NOMO-1 (cell line): Measurements from ENCODE around the gene FDCSP.
"Not testable (repeated sequence)": the region's sequence is repeated elsewhere in the genome, so short reads cannot be mapped to it uniquely, and the experiment has no call there.

Experiments
- DNase-seq, 2 experiments: peaks; one replicate each; lab custom pipeline; 2025; ENCODE audit not compliant: unreplicated experiment in 2 of 2; lab: John Stamatoyannopoulos, UW

FDCSP gene

DNA sequence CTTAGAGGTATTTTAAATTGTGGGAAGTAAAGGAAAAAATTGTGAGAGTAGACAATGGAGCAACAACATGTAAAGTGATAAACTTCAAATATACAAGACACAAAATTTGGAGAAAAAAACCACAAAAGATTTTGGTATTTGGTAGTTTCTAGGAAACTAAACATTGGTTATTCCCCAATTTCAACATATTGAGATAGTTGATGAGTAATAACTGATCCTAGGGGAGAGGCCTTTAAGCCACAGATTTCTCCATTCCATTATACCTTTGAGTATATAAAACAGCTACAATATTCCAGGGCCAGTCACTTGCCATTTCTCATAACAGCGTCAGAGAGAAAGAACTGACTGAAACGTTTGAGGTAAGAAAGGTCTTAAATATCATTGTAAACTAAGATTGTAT lies at the start of gene FDCSP:
Gene FDCSP (plus strand): TSS at position 301 of the 400 bp plus-strand sequence. CDS start 5,071 bp downstream, outside the sequence.
- DNase-seq: no peak

- no peak for DNase-seq
Measured at GRCh38 chr4:70177090-70177489, 48.8 kb upstream of the FDCSP start.

DNA sequence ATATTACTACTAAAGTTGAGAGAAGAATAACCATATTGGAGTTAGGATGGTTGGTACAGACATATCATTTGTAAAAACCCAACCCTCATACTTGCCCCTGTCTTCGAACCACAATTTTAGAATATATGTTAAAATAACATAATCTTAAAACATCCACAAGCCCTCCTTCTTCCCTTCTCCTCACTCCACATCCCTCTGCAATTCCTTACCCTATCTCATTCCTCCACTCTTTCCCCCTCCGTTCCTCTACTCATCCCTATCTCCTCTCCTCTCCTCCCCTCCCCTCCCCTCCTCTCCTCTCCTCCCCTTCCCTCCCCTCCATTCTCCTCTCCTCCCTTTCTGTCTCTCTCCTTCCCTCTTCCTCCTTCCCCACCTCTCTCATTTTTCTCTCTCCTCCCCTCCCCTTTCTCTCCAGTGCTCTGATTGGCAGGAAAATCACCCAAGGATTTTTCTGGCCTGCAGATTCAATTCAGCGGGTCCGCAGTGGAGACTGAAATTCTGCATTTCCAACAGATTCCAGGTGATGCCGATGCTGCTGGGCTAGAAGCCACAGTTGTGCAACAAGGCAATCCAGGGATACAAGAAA lies 47.8 kb upstream of the FDCSP start:
- DNase-seq: no peak

DNA sequence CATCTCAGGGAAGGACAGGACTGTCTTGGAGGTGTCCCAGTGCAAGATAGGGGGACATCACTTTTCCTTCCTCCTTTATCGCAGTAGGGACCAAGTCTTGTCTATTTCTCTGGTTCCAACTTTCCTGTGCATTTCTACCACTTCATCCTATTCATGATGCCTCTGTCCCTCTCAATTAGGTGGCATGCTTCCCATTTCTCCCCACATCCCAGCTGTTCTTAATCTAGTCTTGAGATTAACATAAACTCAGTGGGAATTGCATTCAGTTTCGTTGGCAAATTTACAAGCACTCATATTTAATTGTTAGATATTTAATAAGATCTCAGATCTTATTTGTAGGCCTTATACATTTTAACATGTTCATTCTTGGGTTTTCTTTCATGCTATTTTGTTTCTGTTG lies 46.1 kb upstream of the FDCSP start:
- no peak for DNase-seq

- DNase-seq: no peak
Measured at GRCh38 chr4:70181864-70182263, 44.1 kb upstream of the FDCSP start.

GRCh38 chr4:70182517-70183167 lies 43.3 kb upstream of the FDCSP start:
- DNase-seq: no peak

- peak in 1 of 2 experiments; percentile 42 for DNase-seq
Measured at GRCh38 chr4:70183168-70183939, 42.6 kb upstream of the FDCSP start.

DNA sequence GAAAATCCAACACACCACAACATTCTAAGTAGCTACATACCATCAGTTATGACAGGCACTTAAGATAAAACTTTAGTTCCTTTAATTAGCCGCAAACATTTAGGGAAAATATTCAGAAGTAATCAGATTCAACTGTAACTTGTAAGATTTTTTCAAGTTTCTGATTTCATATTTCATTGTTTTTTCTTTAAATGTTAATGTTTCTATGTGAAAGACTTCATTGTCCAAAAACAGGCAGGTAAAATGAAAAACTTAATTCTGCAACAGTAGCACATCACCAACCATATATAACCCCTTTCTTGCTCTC lies 42.0 kb upstream of the FDCSP start:
- no peak for DNase-seq

GRCh38 chr4:70187216-70187615 lies 38.7 kb upstream of the FDCSP start:
- no peak for DNase-seq

DNA sequence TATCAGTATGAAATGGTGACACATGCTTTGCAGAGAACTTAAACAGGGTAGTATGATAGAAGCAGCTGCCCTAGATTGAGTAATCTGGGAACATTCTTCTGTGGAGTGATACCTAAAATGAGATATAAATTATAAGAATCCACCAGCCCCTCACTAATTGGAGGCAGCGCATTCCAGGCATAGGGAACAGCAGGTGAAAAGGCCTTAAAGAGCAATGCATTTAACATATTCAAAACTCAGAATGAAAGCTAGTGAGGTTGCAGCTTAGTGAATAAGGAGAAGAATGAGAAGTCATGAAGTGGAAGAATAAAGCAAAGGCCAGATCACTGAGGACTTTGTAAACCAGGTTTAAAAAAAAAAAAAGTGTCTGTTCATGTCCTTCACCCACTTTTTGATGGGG lies 35.3 kb upstream of the FDCSP start:
- DNase-seq: no peak

DNA sequence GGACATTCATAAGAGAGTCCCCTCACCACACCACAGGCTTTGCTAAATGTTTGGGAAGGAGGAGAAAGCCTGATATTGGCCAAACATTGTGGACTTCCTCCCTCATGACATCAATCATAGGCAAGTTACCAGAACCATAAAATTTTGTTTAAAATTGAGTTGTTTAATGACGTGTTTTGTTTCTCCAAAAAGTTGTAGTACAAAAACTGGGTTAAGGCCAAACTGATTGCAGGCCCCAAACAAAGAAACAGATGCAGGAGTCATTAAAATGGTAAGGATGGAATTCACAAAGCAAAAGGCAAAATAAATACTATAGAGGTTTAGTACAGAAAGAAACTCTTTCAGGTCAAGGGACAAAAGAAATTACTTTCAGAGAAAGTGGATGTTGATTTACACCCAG lies 34.3 kb upstream of the FDCSP start:
- DNase-seq: no peak

DNA sequence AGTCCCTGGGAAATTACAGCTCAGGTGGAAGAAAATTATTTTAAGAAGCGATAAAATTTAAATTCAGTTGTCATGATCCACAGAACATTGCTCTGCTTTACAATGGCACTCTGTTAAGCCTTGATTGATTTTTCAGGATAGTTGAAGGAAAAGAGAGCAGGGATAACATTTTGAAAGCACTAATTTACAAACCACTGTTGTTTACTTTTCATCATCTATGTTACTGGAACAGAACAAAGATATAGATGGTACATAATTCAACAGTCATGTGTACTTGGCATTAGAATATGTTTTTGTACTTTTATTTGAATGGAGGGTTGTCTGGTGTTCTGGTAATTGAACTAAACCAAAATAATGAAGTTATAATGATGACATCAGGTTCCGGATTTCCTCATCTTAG lies 33.0 kb upstream of the FDCSP start:
- DNase-seq: no peak

DNA sequence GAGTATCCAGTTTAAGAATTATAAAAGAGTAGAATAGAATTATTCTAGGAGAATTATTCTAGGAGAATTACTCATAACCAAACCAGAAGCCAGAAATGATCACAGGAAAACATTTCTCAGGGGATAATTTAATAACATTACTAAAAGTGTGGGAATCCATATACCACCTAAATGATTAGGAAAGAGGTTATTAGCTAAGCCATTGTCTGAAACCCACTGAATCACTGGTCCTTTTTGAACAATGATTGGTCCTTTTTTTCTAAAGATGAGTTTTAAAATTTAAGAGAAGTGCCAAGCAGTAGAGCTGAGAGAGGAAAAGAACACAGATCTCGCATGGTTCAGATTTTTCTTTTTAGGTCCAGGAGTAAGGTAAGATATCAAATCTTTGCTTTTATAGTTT lies 30.5 kb upstream of the FDCSP start, which contains the start of gene ODAM:
Gene ODAM (plus strand): TSS at position 301 of the 400 bp plus-strand sequence. CDS start 819 bp downstream, outside the sequence.
- no peak for DNase-seq

DNA sequence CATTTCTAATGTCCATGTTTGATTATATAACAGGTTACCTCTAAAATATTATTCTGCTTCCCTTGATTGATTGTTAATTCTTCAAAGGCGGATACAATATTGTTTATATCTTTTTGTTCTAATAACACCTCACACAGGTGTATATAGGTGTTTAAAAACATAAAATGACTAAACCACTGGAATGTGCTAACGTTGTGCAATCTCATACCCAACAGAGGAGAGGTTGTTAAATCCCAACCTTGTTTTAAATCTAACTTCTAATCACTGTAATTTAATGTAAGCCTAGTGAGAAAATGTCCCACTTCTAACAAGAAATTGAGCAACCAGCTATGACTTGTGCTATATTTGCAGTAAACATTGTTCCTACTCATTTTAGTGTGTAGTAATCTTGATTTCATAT lies 29.1 kb upstream of the FDCSP start:
- no peak for DNase-seq

DNA sequence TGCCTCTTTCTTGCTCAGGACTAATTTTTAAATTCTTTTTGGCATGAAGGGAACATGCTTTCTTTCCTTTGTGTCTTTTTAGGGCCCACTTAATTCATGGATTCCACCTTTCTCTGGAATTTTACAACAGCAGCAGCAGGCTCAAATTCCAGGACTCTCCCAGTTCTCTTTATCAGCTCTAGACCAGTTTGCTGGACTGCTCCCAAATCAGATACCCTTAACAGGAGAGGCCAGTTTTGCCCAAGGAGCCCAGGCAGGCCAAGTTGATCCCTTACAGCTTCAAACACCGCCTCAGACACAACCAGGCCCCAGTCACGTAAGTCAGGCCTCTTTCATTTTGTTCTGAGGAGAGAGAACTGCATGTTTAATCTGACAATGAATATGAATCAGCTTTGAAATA lies 28.1 kb upstream of the FDCSP start:
- DNase-seq: no peak

DNA sequence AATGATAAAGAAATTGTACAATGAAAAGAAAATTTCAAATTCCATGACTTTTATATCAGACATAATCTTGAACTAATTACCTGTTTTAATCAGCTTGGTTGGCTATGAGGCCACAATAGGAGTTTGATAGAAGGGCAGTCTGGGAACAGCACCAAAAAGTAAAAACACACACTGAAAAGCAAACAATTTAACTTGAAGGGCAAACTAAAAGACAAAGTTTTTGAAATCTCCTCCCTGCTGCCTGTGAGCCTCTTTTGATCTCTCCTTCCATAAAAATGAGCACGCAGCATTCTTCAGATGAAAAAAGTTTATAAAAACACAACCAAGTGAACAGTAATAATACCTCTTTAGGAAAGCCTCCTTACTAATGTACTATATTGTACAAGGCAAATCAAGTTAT lies 22.3 kb upstream of the FDCSP start:
- no peak for DNase-seq

- not testable (repeated sequence) for DNase-seq
Measured at GRCh38 chr4:70212752-70213151, 13.2 kb upstream of the FDCSP start.

DNA sequence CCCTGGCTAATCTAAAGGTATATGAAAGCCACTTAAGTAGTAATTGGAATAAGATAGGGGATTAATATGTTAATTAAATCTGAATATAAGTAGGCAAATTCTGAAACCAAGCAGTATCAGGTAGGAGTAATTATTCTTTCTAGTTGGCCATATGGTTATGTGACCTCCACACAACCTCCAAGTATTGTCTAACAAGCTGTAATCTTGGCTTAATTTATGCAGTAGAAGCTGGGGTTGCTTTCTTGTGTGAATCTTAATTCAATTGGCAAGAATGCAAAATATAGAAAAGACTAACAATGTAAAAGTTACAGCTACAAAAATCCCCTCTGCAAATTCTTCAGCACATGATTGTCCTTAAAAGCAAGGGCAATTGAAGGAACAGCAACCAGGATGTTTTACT lies 9.8 kb upstream of the FDCSP start:
- DNase-seq: not testable (repeated sequence)

GRCh38 chr4:70216550-70216949 lies 9.4 kb upstream of the FDCSP start:
- DNase-seq: not testable (repeated sequence)

DNA sequence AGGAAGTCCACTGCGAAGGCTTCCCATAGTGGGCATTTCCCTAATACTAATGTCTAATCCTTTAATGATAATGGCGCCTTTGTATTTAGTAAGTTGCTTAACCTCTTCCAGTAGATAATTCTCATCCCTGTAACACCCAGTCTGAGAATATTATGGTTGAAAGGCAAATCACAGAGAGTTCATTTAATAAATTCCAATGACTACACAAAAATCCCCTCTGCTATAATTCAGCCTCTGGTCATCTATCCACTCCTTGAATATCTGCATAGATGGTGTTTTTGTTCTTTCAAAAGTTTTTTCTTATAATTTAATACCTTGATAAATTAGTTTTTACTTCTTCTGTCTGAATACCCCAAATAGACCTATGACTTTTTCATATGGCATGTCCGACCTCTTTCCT lies 4.5 kb upstream of the FDCSP start:
- not testable (repeated sequence) for DNase-seq

GRCh38 chr4:70221818-70222217 lies 4.1 kb upstream of the FDCSP start:
- not testable (repeated sequence) for DNase-seq

GRCh38 chr4:70236125-70236524 lies 10.2 kb downstream of the FDCSP start:
- no peak for DNase-seq
